Measurements from ENCODE around the gene GALNT18.

GRCh38 chr11:11396301-11397035 is 225.3 kb downstream of the GALNT18 start:
- TF ChIP-seq CTCF (IDR thresholded peaks at IDR 0.05; ENCODE audit: insufficient read depth, low read length, poor library complexity, severe bottlenecking), result no peak
- TF ChIP-seq EZH2phosphoT487 (conservative IDR thresholded peaks at IDR 0.05; ENCODE audit: low read length), result no peak

Data from SU-DHL-6 (cell line).